Activated T-cell treated with anti-CD3 and anti-CD28 coated beads for 4 hours (primary cell): ENCODE results near the gene NR5A2.

ENCODE experiments used
- DNase-seq: peaks from one replicate; pipeline ENCODE4 v3.0.0-alpha.2; 2020

Gene NR5A2

DNA sequence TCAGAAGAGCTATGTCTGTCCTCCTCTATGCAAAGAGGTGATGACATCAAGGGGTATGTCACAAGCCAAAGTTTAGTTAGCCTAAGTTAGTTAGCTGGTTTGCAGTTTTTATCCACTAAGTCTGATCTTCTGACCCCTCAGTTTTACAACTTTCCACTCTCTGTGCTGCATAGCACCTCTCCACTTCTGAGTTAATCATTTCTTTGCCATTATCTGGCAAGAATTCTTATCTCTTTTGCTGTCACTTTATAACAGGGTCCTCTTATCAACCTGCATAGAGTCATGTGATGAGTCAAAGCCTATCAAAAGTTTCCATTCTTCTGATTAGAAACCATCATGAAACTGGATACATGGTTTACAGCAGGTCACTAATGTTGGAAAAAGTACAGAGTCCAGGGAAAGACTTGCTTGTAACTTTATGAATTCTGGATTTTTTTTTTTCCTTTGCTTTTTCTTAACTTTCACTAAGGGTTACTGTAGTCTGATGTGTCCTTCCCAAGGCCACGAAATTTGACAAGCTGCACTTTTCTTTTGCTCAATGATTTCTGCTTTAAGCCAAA lies at the start of gene NR5A2:
NR5A2 (plus strand) TSS at position 447 of the 560 bp plus-strand sequence. CDS start 138 bp downstream, outside the sequence.
- DNase-seq, result no peak

GRCh38 chr1:199978408-199978940 lies 49.0 kb upstream of the NR5A2 start:
- DNase-seq, result no peak

- DNase-seq, result no peak
Observed at GRCh38 chr1:199979071-199979470, 48.4 kb upstream of the NR5A2 start.

GRCh38 chr1:199981584-199981983 lies 45.9 kb upstream of the NR5A2 start:
- DNase-seq, result no peak

GRCh38 chr1:199982606-199983005 lies 44.9 kb upstream of the NR5A2 start:
- DNase-seq, result no peak

GRCh38 chr1:199983531-199983930 lies 44.0 kb upstream of the NR5A2 start:
- no peak for DNase-seq

DNA sequence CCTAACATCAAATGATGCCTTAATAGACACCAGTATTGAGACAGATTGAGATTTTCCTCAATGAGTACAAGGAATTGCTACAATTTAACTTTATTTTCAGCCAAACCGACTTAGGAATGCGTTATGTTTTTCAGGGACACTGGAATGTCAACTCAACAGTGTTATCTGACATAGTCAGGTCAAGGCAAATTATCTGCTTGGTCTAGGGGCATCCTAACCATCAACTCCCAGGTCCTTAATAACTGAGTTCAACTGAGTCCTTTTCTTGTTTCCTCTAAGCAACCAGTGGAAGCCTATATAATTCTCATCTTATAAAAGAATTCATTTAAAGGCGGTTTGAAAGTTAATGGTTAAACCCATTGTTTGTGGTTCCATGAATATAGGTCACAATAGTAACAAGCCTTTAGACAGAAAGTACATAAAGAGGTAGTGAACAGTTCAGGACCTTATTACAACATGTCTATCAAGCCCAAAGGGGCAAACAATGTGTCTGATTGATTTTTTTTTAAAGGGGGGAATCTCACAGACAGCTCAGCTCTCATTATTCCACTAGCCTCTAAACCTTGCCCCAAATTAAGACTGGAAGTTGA lies 32.3 kb upstream of the NR5A2 start:
- DNase-seq, result no peak

GRCh38 chr1:200005165-200005564 lies 22.3 kb upstream of the NR5A2 start:
- no peak for DNase-seq

DNA sequence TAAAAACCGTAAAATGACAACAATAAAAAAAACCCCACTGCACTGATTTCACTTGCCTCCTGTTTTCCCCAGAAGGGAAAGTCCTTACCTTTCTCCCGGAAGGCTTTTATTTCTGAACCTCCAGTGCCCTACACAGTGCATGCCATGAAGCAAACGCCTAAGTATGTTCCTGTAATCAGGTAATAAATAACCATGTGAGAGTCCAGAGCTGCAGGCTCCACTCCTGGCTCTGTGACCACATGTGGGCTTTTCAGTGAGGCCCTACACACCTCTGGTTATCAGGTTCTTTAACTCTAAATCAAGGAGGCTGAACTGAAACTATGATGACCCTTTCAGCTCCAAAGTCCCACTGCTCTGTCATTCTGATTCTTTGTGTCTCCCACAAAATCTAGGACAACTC lies 20.8 kb upstream of the NR5A2 start:
- no peak for DNase-seq

DNA sequence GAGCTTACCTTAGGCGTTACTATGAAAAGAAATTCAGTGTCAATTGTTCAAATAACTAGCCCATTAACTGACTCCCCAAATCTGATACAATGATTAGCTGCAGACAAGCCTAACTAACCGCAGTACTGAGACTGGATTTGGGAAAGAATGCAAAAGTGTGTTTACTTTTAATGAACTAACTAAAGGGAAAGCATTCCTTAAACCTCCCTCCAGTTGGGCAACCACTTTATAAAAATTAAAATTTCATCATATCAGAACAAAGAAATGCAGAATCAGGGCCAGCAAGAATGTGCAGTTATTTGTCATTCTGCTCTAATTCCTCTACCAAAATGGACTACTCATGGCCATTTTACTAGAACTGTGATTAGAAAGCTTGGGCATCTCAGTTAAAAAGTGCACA lies 11.7 kb upstream of the NR5A2 start:
- DNase-seq, result no peak

DNA sequence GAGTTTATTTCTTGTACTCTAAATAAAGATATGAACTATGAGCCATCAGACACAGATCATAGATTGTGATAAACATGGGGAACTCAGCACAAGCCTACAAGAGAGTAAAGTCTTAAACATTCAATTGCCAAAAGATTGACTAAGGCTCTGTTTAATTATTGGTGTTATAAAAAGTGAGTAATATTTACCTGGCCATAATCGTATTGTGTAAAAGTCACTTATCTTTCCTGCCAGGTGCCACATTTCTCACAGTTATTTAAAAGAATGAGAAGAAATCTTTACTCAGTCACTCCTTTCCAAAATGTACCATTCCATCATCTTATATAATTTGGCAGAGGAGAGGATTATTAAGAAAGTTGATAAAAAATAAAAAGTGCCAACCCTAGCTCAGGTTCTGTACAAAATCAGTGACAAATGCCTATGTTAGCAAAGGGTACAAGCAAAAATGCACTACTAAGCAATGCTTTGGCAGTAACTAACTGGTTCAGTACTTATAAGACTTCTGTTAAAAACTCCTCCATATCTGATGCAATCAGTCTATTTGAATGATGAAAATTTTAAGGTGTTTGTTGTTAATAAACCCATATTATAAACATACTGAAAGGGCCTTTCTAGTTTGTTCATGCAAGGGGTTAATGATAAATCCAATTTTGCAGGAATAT lies 5.8 kb upstream of the NR5A2 start:
- DNase-seq, result no peak

DNA sequence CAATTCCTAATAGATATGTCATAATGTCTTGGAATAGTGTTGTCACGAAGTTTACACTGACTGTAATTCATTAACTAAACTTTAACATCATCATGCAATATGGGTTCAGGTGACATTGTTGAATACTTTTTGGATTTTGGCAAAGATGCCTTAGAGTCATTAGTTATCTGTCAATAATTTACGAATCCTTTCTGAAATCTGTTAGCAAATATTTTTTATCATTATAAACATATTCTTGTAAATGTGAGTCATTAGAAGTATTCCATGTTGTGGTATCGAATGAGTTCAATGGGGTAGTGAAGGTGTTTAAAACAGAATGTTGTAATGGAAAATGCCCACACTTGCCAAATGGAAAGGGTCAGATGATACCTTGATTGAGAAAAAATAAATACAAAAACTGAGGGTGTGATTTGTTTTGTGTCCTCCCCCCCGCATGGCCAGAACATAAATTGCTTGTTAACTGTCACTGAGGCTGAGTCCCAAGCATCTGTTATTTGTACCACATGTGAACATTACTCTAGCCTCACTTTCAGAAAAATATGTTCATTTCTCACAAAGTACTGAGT lies 5.2 kb upstream of the NR5A2 start:
- DNase-seq, result no peak

- DNase-seq, result no peak
Observed at GRCh38 chr1:200028586-200029034, 1.1 kb downstream of the NR5A2 start.

GRCh38 chr1:200029035-200029821 lies 1.7 kb downstream of the NR5A2 start:
- DNase-seq, result no peak

DNA sequence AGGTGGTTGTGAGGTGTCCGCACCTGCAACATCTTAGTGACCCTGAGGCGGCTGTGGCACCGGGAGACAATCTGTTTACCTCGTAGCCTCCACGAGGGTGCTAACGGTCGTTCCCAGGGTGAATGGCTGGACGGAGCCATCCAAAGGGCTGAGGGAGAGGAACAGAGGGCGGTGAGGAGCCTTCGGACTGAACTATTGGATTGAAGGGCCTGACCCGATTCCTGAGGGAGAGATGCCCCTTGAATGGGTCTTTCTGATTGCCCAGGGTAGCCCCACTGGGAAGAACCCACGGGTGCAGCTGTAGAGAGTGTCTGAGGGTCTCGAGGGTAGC lies 2.3 kb downstream of the NR5A2 start:
- DNase-seq, result no peak

- no peak for DNase-seq
Observed at GRCh38 chr1:200030791-200031190, 3.3 kb downstream of the NR5A2 start.

GRCh38 chr1:200033511-200034261 lies 6.2 kb downstream of the NR5A2 start:
- DNase-seq, result no peak

- no peak for DNase-seq
Observed at GRCh38 chr1:200034262-200034557, 6.7 kb downstream of the NR5A2 start.

GRCh38 chr1:200034761-200035396 lies 7.4 kb downstream of the NR5A2 start:
- no peak for DNase-seq

DNA sequence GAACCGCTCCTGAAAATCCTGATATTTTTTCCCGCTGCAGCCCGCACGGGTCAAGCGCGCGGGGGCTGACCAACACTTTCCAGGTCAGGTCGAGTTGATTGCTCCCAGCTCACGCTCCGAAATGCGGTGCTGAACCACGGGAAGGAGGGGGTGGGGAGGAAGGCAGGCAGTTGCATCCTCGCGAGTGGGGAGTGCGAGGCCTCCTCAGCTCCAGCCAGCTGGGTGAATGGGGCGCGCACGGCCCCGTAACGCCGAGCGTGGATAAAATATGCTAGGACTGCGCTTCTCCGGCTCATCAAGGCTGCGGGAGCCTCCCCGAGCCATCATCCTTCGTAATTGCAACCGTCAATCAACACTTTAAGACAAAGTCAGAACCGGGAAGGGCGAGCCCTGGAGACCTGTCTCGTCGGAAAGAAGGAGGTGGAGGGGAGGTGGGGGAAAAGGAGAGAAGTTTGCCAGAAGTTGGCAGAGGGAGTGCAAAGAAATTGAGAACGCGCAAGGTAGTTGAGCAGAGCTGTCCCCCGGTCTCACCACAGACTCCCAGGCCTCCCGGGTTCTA lies 8.0 kb downstream of the NR5A2 start:
- DNase-seq, result no peak

GRCh38 chr1:200035956-200036618 lies 8.6 kb downstream of the NR5A2 start:
- no peak for DNase-seq
